Progenitor cell of endocrine pancreas (in vitro differentiated cells): Measurements from ENCODE around the gene PRG2. TPM values are rescaled to one million over a fixed set of nuclear protein-coding genes. Genes with fewer than 3 reads are reported as not detected.

Experiments
- DNase-seq: peaks from one replicate; pipeline ENCODE4 v3.0.0; 2021; ENCODE audit warnings: low spot score; ENCODE audit not compliant: unreplicated experiment
- H3K27ac Mint-ChIP-seq: 2 replicates; pipeline ENCODE4 v1.8.0; 2021; ENCODE audit warnings: mild to moderate bottlenecking, moderate library complexity, mixed read lengths
- H3K27me3 Mint-ChIP-seq: 2 replicates; pipeline ENCODE4 v1.8.0; 2021; ENCODE audit warnings: mixed read lengths
- H3K36me3 Mint-ChIP-seq: 2 replicates; pipeline ENCODE4 v1.8.0; 2022; ENCODE audit warnings: mixed read lengths; ENCODE audit not compliant: insufficient read depth
- H3K4me1 Mint-ChIP-seq: 2 replicates; pipeline ENCODE4 v1.8.0; 2021; ENCODE audit warnings: low read depth, mixed read lengths
- H3K4me3 Mint-ChIP-seq: 2 replicates; pipeline ENCODE4 v1.8.0; 2021; ENCODE audit warnings: low read depth, mild to moderate bottlenecking, moderate library complexity, mixed read lengths
- H3K9me3 Mint-ChIP-seq: 2 replicates; pipeline ENCODE4 v1.8.0; 2021; ENCODE audit warnings: low read depth, mixed read lengths
- total RNA-seq: library from RNA; stranded (reverse); gene quantifications from 2 replicates; pipeline ENCODE4 v1.2.1, GENCODE V29; 2021
- TF ChIP-seq, protein P1 (sequence below): fragments of 200-600 bp; sonication (generic); IDR thresholded peaks from one replicate; pipeline ENCODE4 v1.5.0; 2021; ENCODE audit warnings: antibody characterized with exemption, mild to moderate bottlenecking; ENCODE audit not compliant: unreplicated experiment

The PRG2 gene
- total RNA-seq, 1 donor from 2014 or later, result not detected

DNA sequence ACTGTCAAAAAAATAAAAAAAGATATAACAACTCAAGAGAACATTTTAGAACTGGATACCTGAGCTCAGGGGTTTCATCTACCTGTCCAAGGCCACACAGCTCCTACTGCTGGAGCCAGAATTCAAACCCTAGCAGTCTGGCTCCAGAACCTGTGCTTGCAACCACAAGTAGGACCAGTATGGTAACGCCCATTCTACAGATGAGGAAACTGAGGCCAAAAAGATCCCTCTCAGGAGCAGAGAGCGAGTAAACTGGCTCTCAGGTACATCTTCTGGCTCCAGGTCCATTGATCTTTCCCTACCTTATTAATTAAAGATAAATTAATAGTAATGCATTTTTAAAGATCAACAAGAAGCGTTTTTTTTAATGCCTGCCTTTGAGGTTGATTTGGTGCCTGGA, 33.1 kb downstream of the PRG2 start:
- Mint-ChIP-seq H3K27me3 (peaks cover 3% of the 10 kb centered on the region), H3K9me3 (peaks cover 3% of the 10 kb centered on the region), H3K27ac (no peak overlapping the region), H3K36me3 (no peaks in the 10 kb centered on the region), H3K4me1 (peaks cover 23% of the 10 kb centered on the region), H3K4me3 (no peak overlapping the region)
- TF ChIP-seq, protein P1, sequence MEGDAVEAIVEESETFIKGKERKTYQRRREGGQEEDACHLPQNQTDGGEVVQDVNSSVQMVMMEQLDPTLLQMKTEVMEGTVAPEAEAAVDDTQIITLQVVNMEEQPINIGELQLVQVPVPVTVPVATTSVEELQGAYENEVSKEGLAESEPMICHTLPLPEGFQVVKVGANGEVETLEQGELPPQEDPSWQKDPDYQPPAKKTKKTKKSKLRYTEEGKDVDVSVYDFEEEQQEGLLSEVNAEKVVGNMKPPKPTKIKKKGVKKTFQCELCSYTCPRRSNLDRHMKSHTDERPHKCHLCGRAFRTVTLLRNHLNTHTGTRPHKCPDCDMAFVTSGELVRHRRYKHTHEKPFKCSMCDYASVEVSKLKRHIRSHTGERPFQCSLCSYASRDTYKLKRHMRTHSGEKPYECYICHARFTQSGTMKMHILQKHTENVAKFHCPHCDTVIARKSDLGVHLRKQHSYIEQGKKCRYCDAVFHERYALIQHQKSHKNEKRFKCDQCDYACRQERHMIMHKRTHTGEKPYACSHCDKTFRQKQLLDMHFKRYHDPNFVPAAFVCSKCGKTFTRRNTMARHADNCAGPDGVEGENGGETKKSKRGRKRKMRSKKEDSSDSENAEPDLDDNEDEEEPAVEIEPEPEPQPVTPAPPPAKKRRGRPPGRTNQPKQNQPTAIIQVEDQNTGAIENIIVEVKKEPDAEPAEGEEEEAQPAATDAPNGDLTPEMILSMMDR, result no peak
- DNase-seq, result no peak

DNA sequence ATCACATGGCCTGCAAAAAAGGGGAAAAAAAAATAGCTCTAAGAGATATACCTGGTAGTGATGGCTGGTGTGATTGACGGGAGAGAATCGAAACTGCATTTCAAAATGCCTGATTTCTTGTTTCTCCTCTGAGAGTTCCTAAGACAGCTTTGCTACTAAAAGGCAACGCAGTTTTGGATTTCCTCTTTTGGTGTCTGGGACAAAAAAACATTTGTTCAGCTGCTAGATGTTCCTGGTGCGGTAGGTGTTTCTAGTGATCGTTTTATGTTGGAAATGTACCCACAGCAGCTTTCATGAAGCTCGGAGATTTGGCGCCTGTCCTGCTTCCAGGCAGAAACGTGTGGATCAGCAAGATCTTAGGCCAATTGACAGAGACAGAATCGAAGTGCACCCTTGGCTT, 34.2 kb downstream of the PRG2 start:
- H3K27me3 Mint-ChIP-seq, result peaks cover 3% of the 10 kb centered on the region
- TF ChIP-seq, protein P1, result no peak
- H3K4me3 Mint-ChIP-seq, result no peak overlapping the region
- peaks cover 5% of the 10 kb centered on the region for H3K9me3 Mint-ChIP-seq
- H3K4me1 Mint-ChIP-seq, result peaks cover 22% of the 10 kb centered on the region
- no peaks in the 10 kb centered on the region for H3K36me3 Mint-ChIP-seq
- DNase-seq, result no peak
- no peak overlapping the region for H3K27ac Mint-ChIP-seq

DNA sequence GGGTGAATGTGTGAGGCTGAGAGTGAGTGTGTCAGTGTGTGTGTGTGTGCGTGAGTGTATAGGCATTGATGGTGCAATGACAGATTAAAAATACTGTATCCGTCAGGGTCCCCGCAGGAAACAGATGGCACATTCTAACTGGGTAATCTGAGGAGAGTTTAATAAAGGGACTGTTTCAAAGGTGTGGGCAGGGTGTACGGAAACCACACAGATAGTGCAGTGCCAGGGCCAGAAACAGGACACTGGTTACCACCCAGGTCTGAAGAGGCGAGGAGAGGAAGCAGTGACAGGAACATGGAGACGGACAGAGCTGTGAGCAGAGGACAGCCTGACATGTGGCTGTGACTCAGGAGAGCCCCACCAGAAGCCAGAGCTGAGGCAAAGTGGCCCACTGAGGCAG, 35.8 kb downstream of the PRG2 start:
- no peak overlapping the region for H3K27ac Mint-ChIP-seq
- no peak overlapping the region for H3K4me3 Mint-ChIP-seq
- DNase-seq, result no peak

DNA sequence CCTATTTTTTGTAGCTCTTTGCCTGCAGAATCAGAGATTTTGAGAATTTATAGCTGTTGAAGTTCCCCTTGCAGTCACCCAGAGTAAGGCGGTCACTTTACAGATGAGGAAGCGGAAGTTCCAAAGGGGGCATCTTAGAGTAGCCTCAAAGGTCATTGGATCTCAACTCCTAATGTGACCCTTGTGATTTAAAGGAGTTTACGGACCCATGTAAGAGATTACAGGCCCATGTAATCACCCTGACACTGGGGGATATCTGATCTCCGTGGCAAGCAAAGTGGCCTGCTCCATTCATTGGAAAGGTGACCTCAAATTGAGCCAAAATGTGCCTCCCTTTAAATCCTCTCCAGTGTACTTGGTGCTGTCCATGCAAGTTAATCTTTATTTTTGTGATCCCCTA, 36.6 kb downstream of the PRG2 start:
- H3K9me3 Mint-ChIP-seq, result peaks cover 4% of the 10 kb centered on the region
- no peak overlapping the region for H3K27ac Mint-ChIP-seq
- H3K4me1 Mint-ChIP-seq, result peaks cover 6% of the 10 kb centered on the region

More for the DNA sequence above, 35.8 kb downstream of the PRG2 start:
- TF ChIP-seq, protein P1, result no peak
- Mint-ChIP-seq H3K36me3 (no peaks in the 10 kb centered on the region), H3K4me1 (peaks cover 11% of the 10 kb centered on the region), H3K9me3 (peaks cover 4% of the 10 kb centered on the region), H3K27me3 (peaks cover 3% of the 10 kb centered on the region)

DNA sequence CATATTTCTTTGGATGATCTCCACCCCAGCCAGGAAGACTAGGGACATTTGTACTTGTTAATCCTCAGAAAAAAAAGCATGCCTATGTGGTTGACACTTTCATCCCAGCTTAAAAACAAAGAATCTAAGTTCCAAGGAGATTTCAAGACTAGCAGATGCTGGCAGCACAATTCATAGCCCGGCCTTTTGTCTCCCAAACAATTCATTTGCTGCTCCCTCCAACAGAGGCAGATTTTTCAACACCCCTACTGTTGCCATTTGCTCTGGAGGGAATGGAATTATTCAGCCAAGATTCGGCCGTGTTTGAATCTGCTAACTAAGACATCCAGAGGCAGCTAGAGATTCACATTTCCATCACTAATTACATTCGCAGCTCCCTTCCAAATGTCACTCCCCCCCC, 37.0 kb downstream of the PRG2 start:
- H3K4me3 Mint-ChIP-seq, result no peak overlapping the region

More for the DNA sequence above, 36.6 kb downstream of the PRG2 start:
- Mint-ChIP-seq H3K4me3 (no peak overlapping the region), H3K27me3 (peaks cover 3% of the 10 kb centered on the region), H3K36me3 (no peaks in the 10 kb centered on the region)
- no peak for DNase-seq
- TF ChIP-seq, protein P1, result no peak

More for the DNA sequence above, 37.0 kb downstream of the PRG2 start:
- peaks cover 4% of the 10 kb centered on the region for H3K9me3 Mint-ChIP-seq
- peaks cover 2% of the 10 kb centered on the region for H3K4me1 Mint-ChIP-seq
- H3K27me3 Mint-ChIP-seq, result peaks cover 7% of the 10 kb centered on the region
- no peaks in the 10 kb centered on the region for H3K36me3 Mint-ChIP-seq
- no peak for DNase-seq
- H3K27ac Mint-ChIP-seq, result no peak overlapping the region
- TF ChIP-seq, protein P1, result no peak
